GM23248 (cell line): ENCODE results near the gene STK4. TPM values are rescaled to one million over a fixed set of nuclear protein-coding genes. Genes with fewer than 3 reads are reported as not detected.
A peak's percentile ranks its signal among the peaks of the same experiment; 100 is the strongest.
"Not testable (repeated sequence)": the region's sequence is repeated elsewhere in the genome, so short reads cannot be mapped to it uniquely, and the experiment has no call there.

Experiments
- DNase-seq: peaks from one replicate; pipeline ENCODE4 v3.0.0-alpha.2; 2015
- H2AFZ ChIP-seq: fragments of 200-600 bp; sonication (generic); 2 replicates; pipeline ENCODE4 v1.6.1; 2016; ENCODE audit warnings: antibody characterized with exemption
- H3F3A ChIP-seq: fragments of 200-600 bp; sonication (generic); 2 replicates; pipeline ENCODE4 v1.6.1; 2016; ENCODE audit warnings: mild to moderate bottlenecking, antibody characterized with exemption, mixed run types; ENCODE audit not compliant: insufficient read depth
- H3K27ac ChIP-seq: fragments of 200-600 bp; sonication (generic); 2 replicates; pipeline ENCODE4 v1.5.1; 2016; ENCODE audit warnings: mild to moderate bottlenecking
- H3K27me3 ChIP-seq: fragments of 200-600 bp; sonication (generic); replicated peaks from 2 replicates; pipeline ENCODE4 v1.6.1; 2016; ENCODE audit warnings: mild to moderate bottlenecking; ENCODE audit not compliant: insufficient read depth
- H3K36me3 ChIP-seq: fragments of 200-600 bp; sonication (generic); 2 replicates; pipeline ENCODE4 v1.6.1; 2016; ENCODE audit warnings: low read depth, mild to moderate bottlenecking
- H3K4me1 ChIP-seq: fragments of 200-600 bp; sonication (generic); 2 replicates; pipeline ENCODE4 v1.6.1; 2016; ENCODE audit warnings: mild to moderate bottlenecking; ENCODE audit not compliant: insufficient read depth
- H3K4me2 ChIP-seq: fragments of 200-600 bp; sonication (generic); one replicate; pipeline ENCODE4 v1.6.1; 2016; ENCODE audit warnings: mild to moderate bottlenecking; ENCODE audit not compliant: unreplicated experiment
- H3K4me3 ChIP-seq: fragments of 200-600 bp; sonication (generic); 2 replicates; pipeline ENCODE4 v1.5.1; 2016; ENCODE audit warnings: mild to moderate bottlenecking
- H3K79me2 ChIP-seq: fragments of 200-600 bp; sonication (generic); 2 replicates; pipeline ENCODE4 v1.6.1; 2016; ENCODE audit warnings: mild to moderate bottlenecking; ENCODE audit not compliant: insufficient read depth
- H3K9ac ChIP-seq: fragments of 200-600 bp; sonication (generic); 2 replicates; pipeline ENCODE4 v1.6.1; 2016; ENCODE audit warnings: mild to moderate bottlenecking
- H3K9me2 ChIP-seq: fragments of 200-600 bp; sonication (generic); 2 replicates; pipeline ENCODE4 v1.6.1; 2016; ENCODE audit warnings: mixed run types, mild to moderate bottlenecking, moderate library complexity; ENCODE audit not compliant: insufficient read depth
- H3K9me3 ChIP-seq: fragments of 200-600 bp; sonication (generic); one replicate; pipeline ENCODE4 v1.6.1; 2017; ENCODE audit warnings: low read depth
- H4K20me1 ChIP-seq: fragments of 200-600 bp; sonication (generic); 2 replicates; pipeline ENCODE4 v1.6.0; 2016; ENCODE audit not compliant: insufficient read depth
- EZH2 ChIP-seq: fragments of 200-600 bp; sonication (generic); IDR thresholded peaks from 2 replicates; pipeline ENCODE4 v1.6.1; 2018; ENCODE audit warnings: antibody characterized with exemption, mild to moderate bottlenecking; ENCODE audit not compliant: insufficient read depth, poor library complexity, severe bottlenecking
- EZH2phosphoT487 ChIP-seq: fragments of 200-600 bp; sonication (generic); IDR thresholded peaks from 2 replicates; pipeline ENCODE4 v1.6.1; 2018; ENCODE audit warnings: antibody characterized with exemption, moderate library complexity, mild to moderate bottlenecking, low read depth; ENCODE audit not compliant: insufficient read depth
- whole genome bisulfite sequencing, 2 experiments: methylation state at CpG; one replicate each; pipeline ENCODE4 v1.1.6; 2015 to 2017; ENCODE audit warnings: low lambda C conversion rate in 2 of 2, low coverage in 1 of 2; ENCODE audit errors: missing lambda C conversion rate in 2 of 2; 5-methylcytosine and 5-hydroxymethylcytosine counted together
- in situ Hi-C: fragments of 300-500 bp; cut with MboI; formaldehyde crosslinking; loops from 2 replicates; pipeline ENCODE4 v1.15.0; 2020
- polyA plus RNA-seq: library from polyadenylated mRNA; unstranded; fragments of >200 nt; fragmentation: Nextera tagmentation; extraction: Ambion mirVana; gene quantifications from 2 replicates; pipeline ENCODE4 v1.2.1, GENCODE V29; 2016
- total RNA-seq: library from RNA; depleted of rRNA; stranded (reverse); fragments of >200 nt; shearing (Covaris generic); gene quantifications from 2 replicates; pipeline ENCODE4 v1.2.3, GENCODE V29; 2014

STK4 gene
- total and polyA plus RNA-seq, 2 experiments from 2014 or later: 21.9 to 33.4 TPM

DNA sequence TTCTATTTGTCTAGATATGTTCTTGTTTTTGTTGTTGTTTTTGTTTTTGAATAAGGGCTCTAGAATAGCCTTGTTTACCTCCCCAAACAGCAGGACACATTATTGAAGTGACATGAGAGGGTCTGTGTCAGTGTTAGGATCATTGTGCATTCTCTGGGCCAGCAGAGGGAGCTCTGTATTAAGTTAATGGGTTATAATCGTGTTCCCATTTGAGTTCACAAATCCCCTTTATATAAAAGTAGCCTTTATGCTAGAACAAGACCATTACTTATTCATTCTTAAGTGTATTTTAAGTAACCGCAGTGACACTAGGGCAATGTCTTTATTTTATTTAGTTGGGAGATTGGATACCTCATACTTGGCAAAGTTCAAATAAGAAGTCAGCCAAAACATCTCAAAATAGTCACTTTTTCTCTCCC is 44.8 kb downstream of the STK4 start:
- DNase-seq: peak; percentile 83
- TF ChIP-seq EZH2 (no peak), EZH2phosphoT487 (no peak)
- in situ Hi-C loops: loop anchor here (10.0 to 25.0 kb wide), 2 partner anchors 84 to 776 kb away; partner anchors contain the start of genes DNTTIP1 and WFDC3
- Histone ChIP-seq H2AFZ (no peak overlapping the region), H3K79me2 (peaks cover 12% of the 10 kb centered on the region; the same call in 1 of the 2 replicates), H4K20me1 (no peaks in the 10 kb centered on the region), H3K4me1 (peaks cover 72% of the 10 kb centered on the region), H3K36me3 (peaks cover 7% of the 10 kb centered on the region; the same call in 1 of the 2 replicates), H3K9me2 (no peaks in the 10 kb centered on the region), H3K27ac (peak overlapping the region; percentile 71), H3K4me3 (peak overlapping the region; percentile 26; the same call in 1 of the 2 replicates), H3K4me2 (peak overlapping the region; percentile 57), H3K9me3 (no peaks in the 10 kb centered on the region), H3K27me3 (no peaks in the 10 kb centered on the region), H3K9ac (peak overlapping the region; percentile 30), H3F3A (peaks cover 77% of the 10 kb centered on the region)
- 0 to 2% methylated on average over 2 of the region's 2 CpGs for WGBS, 2 experiments

DNA sequence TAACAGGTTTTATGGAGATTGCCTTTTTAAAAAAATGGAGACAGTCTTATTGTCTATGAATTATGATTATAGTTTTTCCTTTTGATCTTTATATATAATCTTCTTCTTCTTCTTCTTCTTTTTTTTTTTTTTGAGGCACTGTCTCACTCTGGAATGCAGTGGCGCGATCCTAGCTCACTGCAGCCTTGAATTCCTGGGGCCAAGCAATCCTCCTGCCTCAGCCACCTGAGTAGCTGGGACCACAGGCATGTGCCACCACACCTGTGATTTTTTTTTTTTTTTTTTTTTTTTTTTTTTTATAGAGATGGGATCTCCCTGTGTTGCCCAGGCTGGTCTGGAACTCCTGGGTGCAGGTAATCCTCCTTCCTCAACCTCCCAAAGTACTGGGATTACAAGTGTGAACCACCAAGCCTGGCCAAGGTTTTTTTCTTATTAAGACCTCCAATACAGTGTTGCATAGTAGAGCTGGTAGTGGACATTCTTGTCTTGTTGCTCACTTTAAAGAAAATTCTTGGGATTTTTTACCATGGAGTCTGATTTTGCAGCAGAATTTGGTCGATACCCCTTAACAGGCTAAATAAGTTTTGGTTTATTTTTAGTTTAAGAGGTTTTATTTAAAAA is 46.5 kb downstream of the STK4 start:
- H3K27me3 ChIP-seq: no peaks in the 10 kb centered on the region
- H3K9me3 ChIP-seq: no peaks in the 10 kb centered on the region
- peak; percentile 76 for DNase-seq
- H3K4me2 ChIP-seq: peak overlapping the region; percentile 34
- H3K9me2 ChIP-seq: no peaks in the 10 kb centered on the region
- peaks cover 7% of the 10 kb centered on the region; the same call in 1 of the 2 replicates for H3K36me3 ChIP-seq
- peaks cover 92% of the 10 kb centered on the region for H3F3A ChIP-seq
- H3K4me1 ChIP-seq: peaks cover 89% of the 10 kb centered on the region
- H3K27ac ChIP-seq: peak overlapping the region; percentile 67
- H3K4me3 ChIP-seq: peak overlapping the region; percentile 13; the same call in 1 of the 2 replicates
- H2AFZ ChIP-seq: no peak overlapping the region
- in situ Hi-C loops: loop anchor here (10.0 to 25.0 kb wide), 2 partner anchors 82 to 775 kb away; partner anchors contain the start of genes DNTTIP1 and WFDC3
- 43% methylated on average over 3 of the region's 3 CpGs for WGBS, 2 experiments
- 0 out of 2 replicates have a peak, but pooled peaks cover 4% of the 10 kb centered on the region for H3K79me2 ChIP-seq
- TF ChIP-seq EZH2 (no peak), EZH2phosphoT487 (no peak)
- no peak overlapping the region for H3K9ac ChIP-seq
- H4K20me1 ChIP-seq: no peaks in the 10 kb centered on the region

DNA sequence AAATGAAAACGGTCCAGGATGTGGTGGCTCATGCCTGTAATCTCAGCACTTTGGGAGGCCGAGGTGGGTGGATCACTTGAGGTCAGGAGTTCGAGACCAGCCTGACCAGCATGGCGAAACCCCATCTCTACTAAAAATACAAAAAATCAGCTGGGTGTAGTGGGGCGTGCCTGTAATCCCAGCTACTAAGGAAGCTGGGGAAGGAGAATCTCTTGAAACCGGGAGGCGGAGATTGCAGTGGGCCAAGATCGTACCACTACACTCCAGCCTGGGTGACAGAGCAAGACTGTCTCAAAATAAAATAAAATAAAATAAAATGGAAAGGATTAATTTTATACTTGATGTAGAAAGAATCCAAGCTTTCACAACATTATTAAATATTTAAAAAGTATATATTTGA is 47.8 kb downstream of the STK4 start:
- not testable (repeated sequence) for H3K36me3 ChIP-seq, H3K79me2 ChIP-seq, H4K20me1 ChIP-seq, H3K27me3 ChIP-seq, H3K9ac ChIP-seq, H3K4me3 ChIP-seq, H2AFZ ChIP-seq, H3K9me3 ChIP-seq, H3K9me2 ChIP-seq
- Histone ChIP-seq H3K27ac (peak overlapping the region; percentile 67), H3F3A (peaks cover 86% of the 10 kb centered on the region), H3K4me1 (peaks cover 85% of the 10 kb centered on the region), H3K4me2 (peak overlapping the region; percentile 34)
- in situ Hi-C loops: loop anchor here (10.0 to 25.0 kb wide), 2 partner anchors 81 to 773 kb away; partner anchors contain the start of genes DNTTIP1 and WFDC3
- 27 to 28% methylated on average over 8 of the region's 8 CpGs for WGBS, 2 experiments
- DNase-seq: peak; percentile 29

DNA sequence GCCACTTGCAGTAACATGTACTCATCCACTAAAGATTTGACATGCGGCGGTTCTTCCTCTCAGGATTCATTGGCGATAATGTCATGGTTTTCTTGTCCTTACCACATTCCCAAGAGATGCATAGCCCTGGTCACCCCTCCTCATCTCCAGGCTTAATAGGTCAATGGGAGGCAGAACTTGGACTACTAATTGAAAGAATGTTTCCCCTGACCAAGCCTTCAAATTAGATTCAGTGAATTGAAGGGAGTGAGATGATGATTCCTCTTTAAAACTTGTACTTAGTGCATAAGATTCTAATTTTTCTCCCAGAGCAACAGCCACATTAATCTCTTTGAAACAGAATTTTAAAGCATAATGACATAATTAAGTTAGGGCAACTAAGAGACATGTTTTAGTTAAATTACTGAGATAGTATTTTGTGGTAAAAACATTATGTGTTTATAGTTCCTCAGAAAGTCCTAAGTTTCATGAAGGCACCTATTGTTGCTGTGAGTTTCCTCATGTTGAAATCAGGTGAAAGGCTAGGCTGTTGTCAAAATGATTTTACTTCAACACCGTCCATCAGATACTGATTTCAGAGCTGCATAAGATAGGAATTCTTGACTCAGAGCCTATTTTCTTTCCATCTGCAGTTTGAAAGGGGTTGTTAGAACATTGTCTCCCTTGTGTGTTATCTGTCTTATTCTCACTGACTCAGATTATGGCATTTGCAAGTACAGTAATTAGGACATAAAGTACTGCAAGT is 48.5 kb downstream of the STK4 start:
- H3K36me3 ChIP-seq: 0 out of 2 replicates have a peak, but pooled peaks cover 7% of the 10 kb centered on the region
- peaks cover 13% of the 10 kb centered on the region; the same call in 1 of the 2 replicates for H3K79me2 ChIP-seq
- 0 to 3% methylated on average over 4 of the region's 4 CpGs for WGBS, 2 experiments
- H3K9me3 ChIP-seq: no peaks in the 10 kb centered on the region
- peaks cover 82% of the 10 kb centered on the region for H3K4me1 ChIP-seq
- peak overlapping the region; percentile 14 for H3K9ac ChIP-seq
- H3K27me3 ChIP-seq: no peaks in the 10 kb centered on the region
- H3K4me3 ChIP-seq: peak overlapping the region; percentile 6
- TF ChIP-seq EZH2: no peak
- TF ChIP-seq EZH2phosphoT487: no peak
- peaks cover 80% of the 10 kb centered on the region for H3F3A ChIP-seq
- no peak overlapping the region for H2AFZ ChIP-seq
- peak overlapping the region; percentile 34 for H3K4me2 ChIP-seq
- DNase-seq: peak; percentile 78
- peak overlapping the region; percentile 67 for H3K27ac ChIP-seq
- in situ Hi-C loops: loop anchor here (10.0 to 25.0 kb wide), 2 partner anchors 80 to 772 kb away; partner anchors contain the start of genes DNTTIP1 and WFDC3
- no peaks in the 10 kb centered on the region for H4K20me1 ChIP-seq
- no peaks in the 10 kb centered on the region for H3K9me2 ChIP-seq
